Measurements from ENCODE around the gene VOPP1. TPM values are rescaled to one million over a fixed set of nuclear protein-coding genes. Genes with fewer than 3 reads are reported as not detected.

The VOPP1 gene
- total RNA-seq, 1 experiment from 2014 or later = 30.3 TPM

GRCh38 chr7:55501611-55502010, 70.7 kb downstream of the VOPP1 start (continued):
- TF ChIP-seq REST (IDR thresholded peaks at IDR 0.05; ENCODE audit: low read depth) = no peak
- TF ChIP-seq, protein P1, sequence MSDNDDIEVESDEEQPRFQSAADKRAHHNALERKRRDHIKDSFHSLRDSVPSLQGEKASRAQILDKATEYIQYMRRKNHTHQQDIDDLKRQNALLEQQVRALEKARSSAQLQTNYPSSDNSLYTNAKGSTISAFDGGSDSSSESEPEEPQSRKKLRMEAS (IDR thresholded peaks at IDR 0.05) = no peak
- TF ChIP-seq CEBPB (IDR thresholded peaks at IDR 0.05; ENCODE audit: low read depth) = no peak
- no peak for TF ChIP-seq JUND (IDR thresholded peaks at IDR 0.05)
- TF ChIP-seq ELF1 (IDR thresholded peaks at IDR 0.05; ENCODE audit: borderline replicate concordance, low read depth) = no peak

DNA sequence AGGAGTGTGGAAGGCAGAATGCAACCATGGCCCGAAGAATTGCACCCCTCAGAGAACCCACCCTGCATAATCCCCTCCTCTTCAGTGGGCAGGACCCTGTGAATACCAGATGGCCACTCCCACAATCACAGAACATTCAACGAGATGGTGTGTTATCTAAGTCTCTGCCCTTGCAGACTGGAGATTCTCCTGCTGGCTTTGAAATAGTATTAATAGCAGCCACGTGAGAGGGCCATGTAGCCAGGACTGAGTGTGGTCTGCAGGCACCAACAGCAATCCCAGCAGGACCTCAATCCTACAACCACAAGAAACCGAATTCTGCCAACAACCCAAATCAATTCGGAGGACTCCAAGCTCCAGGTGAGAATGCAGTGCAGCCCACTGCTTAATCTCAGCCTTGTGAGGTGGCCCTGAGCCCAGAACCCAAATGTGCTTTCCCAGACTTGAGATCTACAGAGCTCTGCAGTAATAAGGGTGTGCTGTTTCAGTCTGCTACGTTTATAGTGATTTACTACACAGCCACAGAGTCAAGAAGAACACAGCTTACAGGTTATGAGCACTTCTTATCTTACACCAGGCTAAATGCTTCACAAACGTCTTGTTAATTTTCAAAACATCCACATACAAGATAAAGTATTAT, 72.1 kb downstream of the VOPP1 start:
- no peaks in the 10 kb centered on the region for H3K9me3 ChIP-seq (ENCODE audit: control insufficient read depth in 1 of 2, insufficient read depth in 1 of 2, low read depth in 1 of 2, low read length in 2 of 2)
- no peak overlapping the region for H3K9ac ChIP-seq (ENCODE audit: low read length)
- no peaks in the 10 kb centered on the region for H3K79me2 ChIP-seq (ENCODE audit: insufficient read depth, low read length)
- ChIA-PET POLR2A (no interaction called here), CTCF (no interaction called here), RAD21 (ENCODE audit: low non-redundant PET in 1 of 2, low total read pairs in 2 of 2, uncharacterized antibody in 2 of 2, unreplicated experiment in 2 of 2) (no interaction called here)
- H3K9me2 ChIP-seq (ENCODE audit: insufficient read depth) = no peaks in the 10 kb centered on the region
- no peaks in the 10 kb centered on the region for H4K20me1 ChIP-seq (ENCODE audit: insufficient read depth)
- H3K36me3 ChIP-seq (ENCODE audit: control insufficient read depth in 1 of 2, insufficient read depth in 2 of 2, low read length in 2 of 2) = peaks cover 0 to 2% of the 10 kb centered on the region in 2 experiments; a peak in 1 of 4 replicates
- H3K27me3 ChIP-seq (ENCODE audit: insufficient read depth, low read length) = no peaks in the 10 kb centered on the region
- intact Hi-C loops (cut with micrococcal nuclease) = no loop called here
- peaks cover 8 to 13% of the 10 kb centered on the region in 2 experiments; a peak in 3 of 4 replicates for H3K4me1 ChIP-seq (ENCODE audit: control insufficient read depth in 1 of 2, insufficient read depth in 2 of 2, low read length in 2 of 2)
- no TSS peak for BruUV-seq (replicated peaks)
- H2AFZ ChIP-seq (ENCODE audit: low read depth, low read length, poor library complexity, severe bottlenecking) = no peak overlapping the region
- no peak overlapping the region for H3K27ac ChIP-seq (ENCODE audit: low read depth, low read length)
- no peak overlapping the region for H3K4me2 ChIP-seq (ENCODE audit: low read length)
- no peak overlapping the region for H3K4me3 ChIP-seq (replicated peaks in 1 of 2; ENCODE audit: low read depth in 1 of 2, low read length in 2 of 2)
- ATAC-seq (no peak), DNase-seq (ENCODE audit: low read depth, low spot score) (no peak)
- TF ChIP-seq POLR2A (IDR thresholded peaks at IDR 0.05; ENCODE audit: borderline replicate concordance, extremely low read depth, insufficient read depth, insufficient read length) = no peak
- TF ChIP-seq EZH2 (IDR thresholded peaks at IDR 0.05) = no peak
- TF ChIP-seq, protein P2, sequence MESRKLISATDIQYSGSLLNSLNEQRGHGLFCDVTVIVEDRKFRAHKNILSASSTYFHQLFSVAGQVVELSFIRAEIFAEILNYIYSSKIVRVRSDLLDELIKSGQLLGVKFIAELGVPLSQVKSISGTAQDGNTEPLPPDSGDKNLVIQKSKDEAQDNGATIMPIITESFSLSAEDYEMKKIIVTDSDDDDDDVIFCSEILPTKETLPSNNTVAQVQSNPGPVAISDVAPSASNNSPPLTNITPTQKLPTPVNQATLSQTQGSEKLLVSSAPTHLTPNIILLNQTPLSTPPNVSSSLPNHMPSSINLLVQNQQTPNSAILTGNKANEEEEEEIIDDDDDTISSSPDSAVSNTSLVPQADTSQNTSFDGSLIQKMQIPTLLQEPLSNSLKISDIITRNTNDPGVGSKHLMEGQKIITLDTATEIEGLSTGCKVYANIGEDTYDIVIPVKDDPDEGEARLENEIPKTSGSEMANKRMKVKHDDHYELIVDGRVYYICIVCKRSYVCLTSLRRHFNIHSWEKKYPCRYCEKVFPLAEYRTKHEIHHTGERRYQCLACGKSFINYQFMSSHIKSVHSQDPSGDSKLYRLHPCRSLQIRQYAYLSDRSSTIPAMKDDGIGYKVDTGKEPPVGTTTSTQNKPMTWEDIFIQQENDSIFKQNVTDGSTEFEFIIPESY (IDR thresholded peaks at IDR 0.05; ENCODE audit: extremely low read depth, insufficient replicate concordance, low read length) = no peak
- no peak for TF ChIP-seq EGR1 (IDR thresholded peaks at IDR 0.05; ENCODE audit: low read depth)
- TF ChIP-seq RAD21 (IDR thresholded peaks at IDR 0.05; ENCODE audit: low read depth) = no peak
- TF ChIP-seq YY1 (IDR thresholded peaks at IDR 0.05; ENCODE audit: extremely low read depth, insufficient replicate concordance, low read depth, low read length) = no peak
- TF ChIP-seq JUND (IDR thresholded peaks at IDR 0.05) = no peak
- no peak for TF ChIP-seq SRF (IDR thresholded peaks at IDR 0.05; ENCODE audit: low read depth)
- TF ChIP-seq CEBPB (IDR thresholded peaks at IDR 0.05; ENCODE audit: low read depth) = no peak
- TF ChIP-seq, protein P1 (IDR thresholded peaks at IDR 0.05) = no peak
- no peak for TF ChIP-seq ELF1 (IDR thresholded peaks at IDR 0.05; ENCODE audit: borderline replicate concordance, low read depth)
- no peak for TF ChIP-seq EZH2phosphoT487 (IDR thresholded peaks at IDR 0.05; ENCODE audit: borderline replicate concordance)
- TF ChIP-seq POLR2AphosphoS5 (IDR thresholded peaks at IDR 0.05; ENCODE audit: low read depth, low read length) = no peak
- TF ChIP-seq SP1 (IDR thresholded peaks at IDR 0.05; ENCODE audit: low read depth) = no peak

Data from HCT116 (cell line).